Frontal cortex (tissue), 4 donors: Measurements from ENCODE around the gene HMGCLL1. TPM values are rescaled to one million over a fixed set of nuclear protein-coding genes. Genes with fewer than 3 reads are reported as not detected.

Experiments used
- DNase-seq, 2 donors: peaks; one replicate each; pipeline ENCODE4 v3.0.0; 2012; ENCODE audit warnings: low spot score in 2 of 2
- FAIRE-seq: peaks from 2 replicates; lab custom pipeline; 2012; peaks lifted over from hg19 to GRCh38; lab: Jason Lieb, UNC
- total RNA-seq: library from RNA; depleted of rRNA; stranded (reverse); fragments of >200 nt; gene quantifications from one replicate; pipeline ENCODE4 v1.2.3, GENCODE V29; 2014
- donor health status: control.
- donor health status: control.
- donor health status: control.

Gene HMGCLL1
- total RNA-seq, 1 donor from 2014 or later, result 68.9 TPM

DNA sequence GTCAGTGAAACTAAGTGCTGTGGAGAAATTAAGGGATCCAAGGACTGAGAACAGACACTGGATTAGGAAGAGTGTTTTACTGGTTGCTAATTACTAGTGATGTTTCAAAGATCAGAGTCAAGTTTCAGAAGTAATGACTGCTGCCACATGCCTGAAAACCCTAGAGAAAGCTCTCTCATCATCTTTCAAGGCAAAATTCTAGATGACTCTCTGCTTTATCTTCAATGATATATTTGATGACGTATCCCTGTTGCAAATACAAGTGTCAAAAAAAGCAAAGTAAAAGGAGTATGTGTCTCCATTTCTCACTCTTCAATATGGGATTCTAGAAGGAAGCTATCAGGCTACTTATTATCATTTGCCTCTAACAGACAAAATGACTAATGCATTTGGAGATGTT lies 38.0 kb downstream of the HMGCLL1 start:
- DNase-seq (no peak), FAIRE-seq (no peak)

DNA sequence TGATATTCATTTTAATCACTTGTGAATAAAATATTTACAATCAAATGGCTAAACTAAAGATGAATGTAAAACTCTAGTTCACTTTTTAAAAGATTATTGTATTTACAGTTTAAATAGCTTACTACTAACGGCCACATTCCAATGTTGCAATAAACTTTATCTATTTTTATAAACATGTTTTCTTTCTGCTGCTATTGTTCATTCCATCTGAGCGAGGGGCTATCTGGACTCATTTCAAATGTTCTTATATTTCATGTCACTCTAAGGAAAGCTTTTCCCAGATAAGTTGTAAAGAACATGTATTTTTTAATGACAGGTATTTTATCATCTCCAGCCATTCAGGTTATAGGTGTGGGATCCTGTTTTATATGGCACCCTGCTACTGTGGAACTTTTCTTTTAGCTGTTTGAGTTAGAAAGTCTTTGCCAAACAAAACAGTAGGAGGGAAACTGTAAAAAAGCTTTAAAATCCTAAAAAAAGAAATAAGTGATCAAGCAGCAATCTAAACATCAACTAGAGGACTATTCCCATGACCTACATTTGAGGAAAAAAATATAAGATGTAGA lies 42.5 kb downstream of the HMGCLL1 start:
- no peak for DNase-seq
- peak; percentile 17 for FAIRE-seq

- DNase-seq, result no peak
Measured at GRCh38 chr6:55531496-55531895, 47.5 kb downstream of the HMGCLL1 start.

DNA sequence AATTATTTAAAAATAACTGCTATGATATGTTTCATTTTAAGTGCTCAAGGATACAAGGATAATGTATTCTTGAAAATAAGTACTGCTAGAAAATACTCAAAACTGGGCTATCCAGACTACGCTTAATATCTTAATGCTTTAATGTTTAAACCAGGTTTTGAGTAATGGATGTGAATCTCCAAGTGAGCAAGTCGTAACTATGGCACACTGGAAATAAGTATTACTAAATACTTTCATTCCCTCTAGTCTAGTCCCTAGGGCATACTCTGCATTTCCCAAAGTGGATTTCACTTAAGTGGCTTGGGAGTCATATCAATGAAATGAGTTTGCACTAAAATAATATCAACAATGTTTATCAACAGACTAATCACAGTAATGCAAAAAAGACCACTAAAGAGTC lies 48.1 kb downstream of the HMGCLL1 start:
- no peak for FAIRE-seq

More at GRCh38 chr6:55531496-55531895, 47.5 kb downstream of the HMGCLL1 start:
- FAIRE-seq, result no peak

DNA sequence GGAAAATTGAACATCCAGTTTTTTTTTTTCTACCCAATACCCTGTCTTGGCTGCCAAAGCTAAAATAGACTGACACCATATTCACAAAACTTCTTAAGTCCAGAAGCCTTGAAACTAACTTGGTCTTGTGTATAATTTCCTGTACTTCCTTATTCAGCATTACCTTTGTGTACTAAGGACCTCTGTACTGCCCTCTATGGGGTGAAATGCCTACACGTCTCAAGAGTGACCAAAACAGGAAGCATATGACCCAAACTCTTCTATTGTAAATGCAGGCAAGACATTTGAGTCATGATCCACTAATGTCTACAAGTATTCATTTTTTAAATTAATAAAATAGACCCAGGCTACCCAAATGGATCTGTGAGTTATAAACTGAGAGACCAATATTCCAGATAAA lies 50.4 kb downstream of the HMGCLL1 start:
- DNase-seq (no peak), FAIRE-seq (no peak)

More for the DNA sequence above, 48.1 kb downstream of the HMGCLL1 start:
- DNase-seq, result no peak

DNA sequence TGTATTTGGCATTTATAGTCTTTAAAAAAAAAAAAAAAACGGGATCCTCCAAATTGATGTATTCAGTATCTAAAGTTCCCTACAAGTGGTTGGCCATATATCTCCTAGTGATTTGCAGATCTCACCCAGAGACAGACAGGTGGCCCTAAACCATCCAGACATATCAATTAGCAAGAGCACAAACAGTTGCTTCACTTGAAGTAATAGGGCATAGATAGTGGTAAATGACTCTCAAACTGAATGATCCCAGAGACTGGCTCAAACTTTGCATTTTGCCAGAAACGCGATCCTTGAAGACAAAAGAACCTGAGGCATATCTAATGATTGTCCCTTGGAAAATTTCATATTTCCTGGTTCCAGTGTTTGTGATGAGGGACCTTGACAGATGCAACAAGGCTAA lies 54.6 kb downstream of the HMGCLL1 start:
- DNase-seq, result no peak
- no peak for FAIRE-seq

DNA sequence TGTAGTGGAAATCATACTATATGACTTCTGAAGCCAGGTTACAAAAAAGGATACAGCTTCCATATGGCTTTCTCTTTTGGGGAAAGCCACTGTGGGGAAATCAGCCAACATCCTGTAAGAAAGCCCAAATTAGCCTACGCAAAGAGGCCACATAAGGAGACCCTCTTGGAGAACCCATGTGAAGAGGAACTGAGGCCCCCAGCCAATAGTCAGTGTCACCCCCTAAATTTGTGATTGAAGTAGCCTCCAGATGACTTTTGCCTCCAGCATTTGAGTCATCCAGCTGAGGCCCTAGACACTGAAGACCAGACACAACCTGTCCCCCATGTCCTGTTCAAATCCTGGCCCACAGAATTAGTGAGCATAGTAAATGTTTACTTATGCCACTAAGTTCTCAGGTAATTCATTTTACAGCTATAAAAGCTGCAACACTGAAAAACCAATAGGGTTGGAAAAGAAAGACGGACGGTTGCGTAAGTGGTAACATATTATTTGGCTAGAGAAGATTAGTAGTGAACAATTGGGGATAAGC lies 60.4 kb downstream of the HMGCLL1 start:
- no peak for FAIRE-seq

GRCh38 chr6:55516736-55517135 lies 62.3 kb downstream of the HMGCLL1 start:
- no peak for DNase-seq
- FAIRE-seq, result no peak

More for the DNA sequence above, 60.4 kb downstream of the HMGCLL1 start:
- no peak for DNase-seq

DNA sequence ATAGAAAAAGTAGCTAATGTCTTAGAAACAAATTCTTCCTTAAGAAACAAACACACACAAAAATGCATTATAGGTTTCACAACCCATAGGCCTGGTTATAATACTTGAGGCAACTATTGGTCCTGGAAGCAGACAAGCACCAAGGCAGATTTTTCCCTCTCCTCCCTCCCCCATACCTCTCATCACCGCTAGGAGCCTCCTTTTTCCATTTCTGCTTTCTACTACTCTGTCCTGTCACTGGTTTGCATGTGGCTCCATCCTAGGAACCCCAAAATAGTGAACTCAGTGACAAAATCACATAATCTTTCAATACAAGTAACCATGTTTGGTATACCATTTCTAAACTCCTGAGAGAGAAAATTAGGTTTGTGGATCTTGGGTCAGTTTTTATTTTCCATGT lies 66.1 kb downstream of the HMGCLL1 start:
- DNase-seq, result no peak
- no peak for FAIRE-seq

- no peak for FAIRE-seq
Measured at GRCh38 chr6:55511122-55511800, 67.7 kb downstream of the HMGCLL1 start.

DNA sequence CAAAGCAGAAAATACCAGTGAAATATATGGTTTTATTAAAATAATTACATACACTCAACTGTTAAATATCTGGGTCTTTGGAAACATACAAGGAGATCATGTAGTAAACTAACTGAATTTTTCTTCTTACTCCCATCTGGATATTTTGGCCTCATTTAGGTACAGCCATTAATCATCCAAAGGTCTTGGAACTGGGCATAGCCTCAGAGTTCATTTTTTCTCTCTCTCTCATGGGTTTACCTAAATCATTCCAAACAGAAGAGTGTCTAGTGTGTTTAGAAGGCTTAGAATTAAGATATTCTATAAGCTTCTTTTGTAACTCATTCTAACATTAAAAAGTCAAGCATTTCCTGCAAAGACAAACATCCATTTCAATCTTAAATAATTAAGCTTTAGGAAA lies 79.4 kb downstream of the HMGCLL1 start:
- no peak for FAIRE-seq

More at GRCh38 chr6:55511122-55511800, 67.7 kb downstream of the HMGCLL1 start:
- no peak for DNase-seq

GRCh38 chr6:55497694-55498093 lies 81.3 kb downstream of the HMGCLL1 start:
- DNase-seq (no peak), FAIRE-seq (no peak)

More for the DNA sequence above, 79.4 kb downstream of the HMGCLL1 start:
- DNase-seq, result no peak

DNA sequence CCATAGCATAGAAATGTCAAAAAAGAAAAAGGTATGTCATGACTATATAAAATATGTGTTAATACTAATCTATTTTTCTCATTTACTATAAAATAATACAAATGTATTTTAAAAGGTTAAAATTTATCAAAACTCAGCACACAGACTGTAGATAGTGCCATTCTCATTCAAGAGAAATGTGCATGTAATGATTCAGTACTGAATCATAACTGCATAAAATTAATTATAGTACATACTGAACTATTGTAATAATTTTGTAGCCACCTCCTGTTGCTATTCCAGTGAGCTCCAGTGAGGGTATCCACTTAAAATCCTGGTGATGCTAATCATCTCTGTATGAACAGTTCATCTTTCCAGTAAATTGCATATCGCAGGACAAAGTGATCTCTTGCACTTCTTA lies 82.8 kb downstream of the HMGCLL1 start:
- no peak for FAIRE-seq
- no peak for DNase-seq

GRCh38 chr6:55495277-55495676 lies 83.7 kb downstream of the HMGCLL1 start:
- DNase-seq (no peak), FAIRE-seq (no peak)

DNA sequence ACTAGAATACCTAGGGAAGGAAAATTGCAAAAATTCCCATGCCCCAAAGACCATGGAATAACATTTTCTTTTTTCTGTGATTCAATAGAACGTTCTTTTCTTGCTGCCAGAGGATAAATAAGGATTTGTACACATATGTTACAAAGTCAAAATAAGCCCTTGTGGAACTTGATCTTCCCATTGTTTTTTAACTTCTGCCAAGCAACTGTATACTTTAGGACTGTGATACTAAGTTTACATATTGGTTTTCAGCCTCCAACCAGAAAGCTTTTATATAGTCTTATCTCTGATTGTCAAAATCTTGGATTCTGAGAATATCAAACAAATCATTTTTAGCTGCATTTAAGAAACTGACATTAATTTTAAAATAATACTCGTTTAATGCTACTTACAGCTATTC lies 84.6 kb downstream of the HMGCLL1 start:
- DNase-seq, result no peak
- FAIRE-seq, result no peak

DNA sequence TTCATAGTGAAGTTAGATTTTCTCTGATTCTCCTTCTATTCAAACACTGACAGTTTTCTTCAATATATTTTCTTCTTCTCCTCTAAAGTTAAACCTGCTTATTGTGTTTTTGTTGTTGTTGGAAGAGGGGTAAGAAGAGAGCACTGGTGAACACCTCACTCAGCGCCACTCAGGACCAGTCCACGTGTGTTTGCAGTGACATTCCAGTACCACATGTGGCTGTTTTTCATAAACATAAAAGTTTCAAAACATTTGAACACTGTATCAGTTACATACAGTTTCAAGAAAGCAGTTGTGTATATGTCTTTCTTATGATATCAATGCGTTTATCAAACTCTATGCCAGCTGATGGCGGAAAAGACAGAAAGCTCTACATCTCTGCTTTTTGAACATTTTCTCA lies 86.7 kb downstream of the HMGCLL1 start:
- no peak for FAIRE-seq
- DNase-seq, result no peak

DNA sequence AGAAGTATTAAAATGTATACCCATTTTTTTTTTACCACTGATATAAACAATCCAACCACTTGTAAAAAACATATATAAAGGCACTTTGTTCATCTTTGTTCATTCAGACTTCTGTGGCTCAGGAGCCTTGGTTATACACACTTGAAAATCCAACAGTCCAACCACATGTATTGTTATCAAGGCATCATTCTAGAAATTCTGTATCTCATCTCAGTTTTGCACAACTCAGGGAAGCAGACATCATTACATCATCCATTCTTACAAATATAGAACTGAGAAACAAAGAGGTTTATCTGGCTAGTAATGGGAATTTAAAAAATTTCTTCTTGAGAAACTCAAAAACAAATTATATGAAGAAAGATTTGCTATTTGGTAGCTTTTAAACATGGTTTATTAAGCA lies 88.1 kb downstream of the HMGCLL1 start:
- DNase-seq (no peak), FAIRE-seq (no peak)

DNA sequence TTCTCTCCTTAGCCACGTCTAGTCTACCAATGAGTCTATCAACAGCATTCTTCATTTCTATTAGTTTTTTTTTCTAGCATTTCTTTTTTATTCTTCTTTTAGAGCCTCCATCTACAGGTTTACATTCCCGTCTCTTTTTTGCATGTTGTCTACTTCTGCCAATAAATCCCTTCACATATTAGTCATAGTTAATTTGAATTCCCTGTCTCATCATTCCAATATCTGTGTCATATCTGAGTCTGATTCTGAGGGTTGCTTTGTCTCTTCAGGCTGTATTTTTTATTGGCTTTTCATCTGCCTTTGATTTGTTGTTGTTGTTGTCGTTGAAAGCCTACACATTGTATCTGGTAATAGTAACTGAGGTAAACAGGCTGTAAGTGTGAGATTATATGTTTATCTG lies 104.6 kb downstream of the HMGCLL1 start:
- DNase-seq (no peak), FAIRE-seq (no peak)

- FAIRE-seq, result no peak
- DNase-seq, result no peak
Measured at GRCh38 chr6:55473722-55474121, 105.3 kb downstream of the HMGCLL1 start.

DNA sequence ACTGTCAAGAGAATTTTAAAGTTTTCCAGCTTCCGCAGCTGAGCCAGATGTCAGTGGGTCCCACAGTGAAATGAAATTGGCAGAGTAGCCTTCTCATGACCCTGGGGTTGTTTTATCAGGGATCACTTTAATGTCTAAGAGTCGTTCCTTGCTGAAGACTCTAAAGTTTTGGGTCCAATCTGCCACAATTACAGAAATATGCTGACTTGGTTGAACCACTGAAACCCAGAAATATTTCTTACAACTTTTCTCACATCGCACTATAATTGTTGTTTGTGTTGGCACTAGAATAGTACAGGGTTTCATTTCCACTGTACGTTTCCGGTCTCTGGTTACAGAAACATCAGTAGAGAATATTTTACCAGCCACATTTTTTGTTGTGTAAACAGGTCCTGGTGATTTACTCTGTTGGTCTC lies 109.0 kb downstream of the HMGCLL1 start:
- DNase-seq (no peak), FAIRE-seq (no peak)

GRCh38 chr6:55456016-55456415 lies 123.0 kb downstream of the HMGCLL1 start:
- DNase-seq (no peak), FAIRE-seq (no peak)

GRCh38 chr6:55450005-55450404 lies 129.0 kb downstream of the HMGCLL1 start:
- FAIRE-seq (no peak), DNase-seq (no peak)
